ENCODE results near the gene NUP88. TPM values are rescaled to one million over a fixed set of nuclear protein-coding genes. Genes with fewer than 3 reads are reported as not detected.

The NUP88 gene
- total RNA-seq, 2 experiments from 2014 or later: 129 to 142 TPM

- peaks cover 98% of the 10 kb centered on the region for H3K36me3 Mint-ChIP-seq (ENCODE audit: low read depth)
- ATAC-seq (ENCODE audit: poor library complexity): peak; percentile 14
Observed at GRCh38 chr17:5381542-5381941, 37.9 kb downstream of the NUP88 start.

GRCh38 chr17:5380491-5381135 is 38.8 kb downstream of the NUP88 start:
- H3K27ac ChIP-seq (ENCODE audit: low read depth in 1 of 2, low read length in 2 of 2): peak overlapping the region in 1 of 2 donors; percentile 4
- DNase-seq (no peak), ATAC-seq (ENCODE audit: poor library complexity) (no peak)
- Mint-ChIP-seq H3K4me1 (ENCODE audit: low read depth) (no peaks in the 10 kb centered on the region), H3K27me3 (no peaks in the 10 kb centered on the region), H3K4me3 (no peak overlapping the region), H3K36me3 (ENCODE audit: low read depth) (peaks cover 97% of the 10 kb centered on the region), H3K27ac (peak overlapping the region; percentile 25), H3K9me3 (no peaks in the 10 kb centered on the region)
- no peak overlapping the region for H3K4me3 ChIP-seq (ENCODE audit: low read length)
- peaks cover 94% of the 10 kb centered on the region for H3K36me3 ChIP-seq (ENCODE audit: insufficient read depth, low read length)
- CTCF ChIA-PET: no interaction called here
- no peaks in the 10 kb centered on the region for H3K9me3 ChIP-seq (ENCODE audit: control insufficient read depth in 1 of 2, insufficient read depth in 1 of 2, low read length in 2 of 2)
- H3K4me1 ChIP-seq (ENCODE audit: insufficient read depth, low read length): no peaks in the 10 kb centered on the region
- POLR2A ChIA-PET: no interaction called here
- intact Hi-C loops (cut with DNase I, micrococcal nuclease): no loop called here
- no peaks in the 10 kb centered on the region for H3K27me3 ChIP-seq (ENCODE audit: control insufficient read depth in 1 of 2, insufficient read depth in 2 of 2, low read length in 2 of 2)
- TF ChIP-seq CTCF (IDR thresholded peaks at IDR 0.05): no peak

More at GRCh38 chr17:5381542-5381941, 37.9 kb downstream of the NUP88 start:
- TF ChIP-seq CTCF (IDR thresholded peaks at IDR 0.05): no peak
- Histone ChIP-seq H3K4me3 (ENCODE audit: low read length) (no peak overlapping the region), H3K27me3 (ENCODE audit: control insufficient read depth in 1 of 2, insufficient read depth in 2 of 2, low read length in 2 of 2) (no peaks in the 10 kb centered on the region), H3K27ac (ENCODE audit: low read depth in 1 of 2, low read length in 2 of 2) (no peak overlapping the region), H3K4me1 (ENCODE audit: insufficient read depth, low read length) (no peaks in the 10 kb centered on the region), H3K9me3 (ENCODE audit: control insufficient read depth in 1 of 2, insufficient read depth in 1 of 2, low read length in 2 of 2) (no peaks in the 10 kb centered on the region), H3K36me3 (ENCODE audit: insufficient read depth, low read length) (peaks cover 95% of the 10 kb centered on the region)
- H3K9me3 Mint-ChIP-seq: no peaks in the 10 kb centered on the region
- H3K4me3 Mint-ChIP-seq: no peak overlapping the region
- H3K4me1 Mint-ChIP-seq (ENCODE audit: low read depth): no peaks in the 10 kb centered on the region
- no peaks in the 10 kb centered on the region for H3K27me3 Mint-ChIP-seq
- CTCF ChIA-PET: no interaction called here
- intact Hi-C loops (cut with DNase I, micrococcal nuclease): no loop called here
- H3K27ac Mint-ChIP-seq: peak overlapping the region; percentile 29
- POLR2A ChIA-PET: no interaction called here
- DNase-seq: no peak

GRCh38 chr17:5379351-5380107 is 39.9 kb downstream of the NUP88 start:
- no peak overlapping the region for H3K27ac ChIP-seq (ENCODE audit: low read depth in 1 of 2, low read length in 2 of 2)
- H3K27me3 Mint-ChIP-seq: no peaks in the 10 kb centered on the region
- TF ChIP-seq CTCF (IDR thresholded peaks at IDR 0.05): no peak
- H3K4me3 Mint-ChIP-seq: no peak overlapping the region
- peaks cover 95% of the 10 kb centered on the region for H3K36me3 Mint-ChIP-seq (ENCODE audit: low read depth)
- no peaks in the 10 kb centered on the region for H3K9me3 Mint-ChIP-seq
- no peaks in the 10 kb centered on the region for H3K27me3 ChIP-seq (ENCODE audit: control insufficient read depth in 1 of 2, insufficient read depth in 2 of 2, low read length in 2 of 2)
- intact Hi-C loops (cut with DNase I, micrococcal nuclease): no loop called here
- peak overlapping the region; percentile 25 for H3K27ac Mint-ChIP-seq
- H3K36me3 ChIP-seq (ENCODE audit: insufficient read depth, low read length): peaks cover 91% of the 10 kb centered on the region
- H3K9me3 ChIP-seq (ENCODE audit: control insufficient read depth in 1 of 2, insufficient read depth in 1 of 2, low read length in 2 of 2): no peaks in the 10 kb centered on the region
- ChIA-PET CTCF (no interaction called here), POLR2A (no interaction called here)
- no peak overlapping the region for H3K4me3 ChIP-seq (ENCODE audit: low read length)
- no peak for ATAC-seq (ENCODE audit: poor library complexity)
- H3K4me1 Mint-ChIP-seq (ENCODE audit: low read depth): no peaks in the 10 kb centered on the region
- no peak for DNase-seq
- no peaks in the 10 kb centered on the region for H3K4me1 ChIP-seq (ENCODE audit: insufficient read depth, low read length)
